CD4-positive, alpha-beta T cell treated with Interleukin-6 for 4 hours (primary cell): ENCODE data around the gene VMO1.
A peak's percentile ranks its signal among the peaks of the same experiment; 100 is the strongest.

ENCODE experiments used
- DNase-seq: peaks from one replicate; pipeline ENCODE4 v3.0.0-alpha.2; 2020; ENCODE audit warnings: mixed read lengths

Gene VMO1

DNA sequence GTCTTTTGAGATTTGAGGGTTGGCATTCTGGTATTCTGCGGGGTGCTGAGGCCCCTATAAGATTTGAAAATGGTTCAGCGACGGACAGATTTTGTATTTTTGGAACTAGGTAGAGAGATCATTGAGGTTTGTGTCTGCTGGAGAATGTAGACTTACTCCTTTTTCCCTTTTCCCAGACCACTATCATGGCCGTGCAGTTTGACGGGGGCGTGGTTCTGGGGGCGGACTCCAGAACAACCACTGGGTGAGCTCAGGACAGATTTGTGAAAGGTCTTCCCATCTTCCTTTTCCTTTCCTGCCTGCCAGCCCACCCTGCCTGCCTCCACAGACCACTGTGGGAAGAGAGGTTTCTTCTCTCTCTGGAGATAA is 10.4 kb upstream of the VMO1 start:
- no peak for DNase-seq

DNA sequence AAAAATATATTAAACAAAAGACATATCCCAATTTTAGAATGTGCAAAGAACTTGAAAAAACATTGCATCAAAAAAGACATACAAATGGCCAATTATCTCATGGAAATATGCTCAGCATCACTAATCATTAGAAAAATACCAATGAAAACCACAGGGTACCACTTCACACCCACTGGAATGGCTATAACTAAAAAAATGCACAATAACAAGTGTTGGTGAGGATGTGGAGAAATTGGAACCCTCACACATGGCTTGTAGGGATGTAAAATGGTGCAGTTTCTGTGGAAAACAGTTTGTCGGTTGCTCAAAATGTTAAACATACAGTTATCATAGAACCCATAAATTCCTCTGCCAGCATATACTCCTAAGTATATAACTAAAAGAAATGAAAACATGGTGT is 9.0 kb upstream of the VMO1 start:
- DNase-seq: no peak

DNA sequence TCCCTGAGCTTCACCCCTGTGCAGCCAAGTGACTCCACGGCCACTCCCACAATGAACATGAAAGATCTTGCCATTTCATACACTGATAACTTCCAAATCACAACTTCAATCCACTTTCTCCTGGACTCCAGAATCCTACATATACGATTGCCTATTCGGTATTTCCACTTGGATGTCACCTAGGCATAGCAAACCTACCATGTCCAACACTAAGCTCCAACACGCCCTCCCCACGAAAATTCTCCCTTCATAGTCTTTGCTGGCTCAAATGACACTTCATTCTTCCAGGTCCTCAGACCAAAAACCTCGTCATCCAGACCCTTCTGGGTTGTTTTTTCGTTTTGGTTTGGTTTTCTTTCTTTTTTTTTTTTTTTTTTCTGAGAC is 4.5 kb upstream of the VMO1 start:
- DNase-seq: no peak

DNA sequence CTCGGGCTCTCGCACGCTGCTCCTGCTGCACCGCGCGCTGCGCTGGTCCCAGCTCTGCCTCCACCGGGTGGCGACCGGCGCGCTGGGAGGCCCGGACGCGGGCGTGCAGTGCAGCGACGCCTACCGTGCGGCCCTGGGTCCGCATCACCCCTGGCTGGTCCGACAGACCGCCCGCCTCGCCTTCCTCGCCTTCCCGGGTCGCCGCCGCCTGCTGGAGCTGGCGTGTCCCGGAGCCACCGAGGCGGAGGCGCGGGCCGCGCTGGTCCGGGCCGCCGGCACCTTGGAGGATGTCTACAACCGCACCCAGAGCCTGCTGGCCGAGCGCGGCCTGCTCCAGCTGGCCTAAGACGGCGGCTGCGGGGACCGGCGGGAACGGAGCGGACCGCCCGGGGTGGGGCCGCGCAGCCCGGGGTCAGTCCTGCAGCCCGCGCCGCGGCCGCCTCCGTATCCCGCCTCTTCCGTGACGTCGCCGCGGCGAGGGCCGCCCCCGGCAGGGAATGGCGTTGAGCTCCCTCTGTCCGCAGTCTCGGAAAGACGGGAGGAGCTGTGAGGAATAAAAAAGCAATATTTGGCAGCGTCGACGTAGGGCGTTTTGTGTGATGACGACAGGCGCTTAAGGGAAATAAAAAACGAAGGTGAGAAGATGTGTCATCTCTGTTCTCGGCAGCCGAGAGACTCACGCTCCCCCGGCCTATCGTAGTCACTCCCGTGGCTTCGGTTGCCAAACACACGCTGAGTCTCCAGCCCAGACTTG is 4.0 kb upstream of the VMO1 start:
- DNase-seq: peak; percentile 87

DNA sequence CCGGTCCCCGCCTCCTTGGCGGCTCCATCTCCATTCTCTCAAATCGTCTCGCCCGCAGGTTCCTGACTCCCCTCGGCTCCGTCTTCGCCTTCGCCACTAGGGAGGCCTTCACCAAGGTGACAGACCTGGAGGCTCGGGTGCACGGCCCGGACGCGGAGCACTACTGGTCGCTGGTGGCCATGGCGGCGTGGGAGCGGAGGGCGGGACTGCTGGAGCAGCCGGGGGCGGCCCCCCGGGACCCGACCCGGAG is 3.5 kb upstream of the VMO1 start:
- DNase-seq: no peak

DNA sequence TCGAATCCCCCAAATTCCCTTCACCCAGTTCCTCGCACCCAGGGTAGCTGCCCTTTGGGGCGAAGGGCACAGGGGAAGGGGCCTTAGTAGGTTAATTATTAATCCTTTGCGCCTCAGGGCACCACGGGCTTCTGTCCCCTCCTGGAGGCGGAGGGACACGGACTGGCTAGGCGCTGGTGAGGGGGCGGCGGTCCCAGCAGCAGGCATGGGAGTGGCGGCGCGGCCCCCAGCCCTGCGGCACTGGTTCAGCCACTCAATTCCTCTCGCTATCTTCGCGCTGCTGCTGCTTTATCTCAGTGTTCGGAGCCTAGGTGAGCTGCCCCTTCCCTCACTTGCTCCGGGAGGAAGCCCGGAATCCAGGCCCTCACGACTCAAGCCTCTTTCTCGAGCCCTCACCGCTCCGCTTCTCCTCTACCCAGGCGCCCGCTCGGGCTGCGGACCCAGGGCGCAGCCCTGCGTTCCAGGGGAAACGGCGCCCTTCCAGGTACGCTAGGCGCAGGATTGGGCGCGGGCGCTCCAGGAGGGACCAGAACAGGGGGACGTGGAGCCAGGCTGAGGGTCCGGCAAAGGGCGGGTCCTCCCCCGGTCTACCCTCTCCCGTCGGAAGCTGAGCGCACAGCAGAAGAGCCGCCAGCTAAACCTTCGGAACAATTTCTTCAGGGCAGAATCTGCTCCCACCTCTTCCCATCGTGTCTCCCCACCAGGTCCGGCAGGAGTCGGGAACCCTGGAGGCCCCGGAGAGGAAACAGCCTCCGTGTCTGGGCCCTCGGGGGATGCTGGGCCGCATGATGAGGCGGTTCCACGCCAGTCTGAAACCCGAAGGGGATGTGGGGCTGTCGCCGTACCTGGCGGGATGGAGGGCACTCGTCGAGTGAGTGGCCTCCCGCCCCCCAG is 2.9 kb upstream of the VMO1 start, which contains the start of gene GLTPD2:
GLTPD2 (plus strand) TSS at position 158 of the 894 bp plus-strand sequence; CDS start at position 206, 48 bp downstream.
- DNase-seq: no peak

DNA sequence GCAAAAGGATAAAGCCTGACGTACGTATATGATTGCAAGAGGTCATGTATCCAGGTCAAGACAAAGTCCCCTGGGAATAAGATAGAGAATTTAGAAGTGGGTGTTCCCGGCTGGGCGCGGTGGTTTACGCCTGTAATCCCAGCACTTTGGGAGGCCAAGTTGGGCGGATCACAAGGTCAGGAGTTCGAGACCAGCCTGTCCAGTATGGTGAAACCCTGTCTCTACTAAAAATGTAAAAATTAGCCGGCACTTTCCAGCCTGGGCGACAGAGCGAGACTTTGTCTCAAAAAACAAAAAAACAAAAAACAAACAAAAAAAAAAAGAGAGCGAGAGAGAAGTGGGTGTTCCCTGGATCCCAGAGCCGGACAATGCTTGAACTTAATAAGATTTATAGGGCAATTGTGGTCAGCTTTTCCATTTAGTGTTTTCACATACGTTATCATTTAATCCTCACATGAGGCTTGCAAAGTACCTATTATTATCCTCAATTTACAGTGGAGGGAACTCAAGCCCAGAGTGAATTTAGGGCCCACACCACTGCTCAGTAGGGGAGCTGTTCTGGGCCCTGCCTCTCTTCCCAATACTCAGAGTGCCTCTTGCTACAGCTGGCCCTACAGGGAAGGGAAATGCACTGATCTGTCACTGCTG is 2.1 kb upstream of the VMO1 start:
- DNase-seq: no peak

DNA sequence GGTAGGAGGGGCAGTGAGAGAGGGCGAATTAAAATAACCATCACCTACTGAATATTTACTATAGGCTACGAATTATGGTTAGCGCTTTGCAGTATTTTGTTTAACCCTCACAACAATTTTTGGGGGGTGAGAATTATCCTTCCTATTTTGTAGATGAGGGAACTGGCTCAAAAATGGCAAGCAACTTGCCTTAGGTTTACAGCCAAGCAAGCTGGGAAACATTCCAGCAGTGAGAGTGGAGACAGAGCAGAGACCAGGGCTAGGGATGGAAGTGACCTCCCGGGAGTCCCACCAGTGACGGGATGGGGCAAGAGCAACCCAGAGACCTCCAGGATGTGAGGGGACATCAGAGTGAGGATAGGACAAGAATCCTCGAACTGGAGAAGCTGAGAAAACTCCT is 352 bp upstream of the VMO1 start:
- DNase-seq: no peak

DNA sequence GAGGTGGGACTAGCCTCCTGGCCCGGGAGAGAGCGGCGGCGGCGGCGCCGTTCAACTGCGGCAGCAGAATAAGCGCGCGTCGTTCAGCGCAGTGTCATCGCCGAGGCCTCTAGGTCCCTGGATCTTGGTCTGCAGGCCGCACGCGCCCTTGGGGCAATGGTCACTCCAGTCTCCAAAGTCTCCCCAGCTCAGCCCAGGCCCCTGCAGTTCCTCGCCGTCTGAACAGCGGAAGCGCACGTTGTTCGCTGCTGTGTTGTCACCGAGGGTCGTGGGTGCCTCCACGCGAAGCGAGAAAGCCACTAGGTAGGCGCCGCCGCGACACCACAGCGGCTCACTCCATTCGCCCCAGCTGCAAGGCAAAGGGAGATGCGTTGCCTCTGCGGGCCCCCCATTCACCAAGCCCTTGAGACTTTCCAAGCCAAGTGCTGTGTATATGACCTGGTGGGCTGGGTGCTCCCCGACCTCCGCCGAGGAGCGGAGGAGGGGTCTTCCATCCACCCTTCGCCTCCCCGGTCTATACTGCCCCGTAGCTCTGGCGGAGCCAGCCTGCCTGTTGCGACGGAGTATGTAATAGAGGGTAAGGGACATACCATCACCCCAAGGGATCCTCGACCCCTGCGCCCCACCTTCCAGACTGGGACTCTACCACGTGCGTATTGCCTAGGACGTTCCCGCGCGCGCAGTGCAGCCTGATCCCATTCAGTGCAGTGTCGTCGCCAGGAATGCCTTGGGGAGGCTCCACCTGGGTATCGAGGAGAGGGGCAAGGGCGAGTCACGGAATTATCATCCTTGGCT is 656 bp downstream of the VMO1 start:
- DNase-seq: peak; percentile 13

DNA sequence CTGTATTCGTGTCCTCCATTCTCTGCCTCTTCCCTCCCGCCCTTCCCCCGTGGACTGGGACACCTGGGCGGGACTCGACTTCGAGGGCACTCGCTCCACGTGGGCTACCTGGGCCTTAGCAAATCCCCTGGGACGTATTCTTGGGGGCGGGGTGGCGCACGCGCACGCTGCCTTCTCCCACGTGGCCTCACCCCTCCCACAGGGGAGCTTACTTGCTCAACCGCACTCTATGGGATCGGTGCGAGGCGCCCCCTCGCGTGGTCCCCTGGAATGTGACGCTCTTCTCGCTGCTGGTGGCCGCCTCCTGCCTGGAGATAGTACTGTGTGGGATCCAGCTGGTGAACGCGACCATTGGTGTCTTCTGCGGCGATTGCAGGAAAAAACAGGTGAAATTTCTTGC is 3.5 kb downstream of the VMO1 start:
- peak; percentile 33 for DNase-seq

DNA sequence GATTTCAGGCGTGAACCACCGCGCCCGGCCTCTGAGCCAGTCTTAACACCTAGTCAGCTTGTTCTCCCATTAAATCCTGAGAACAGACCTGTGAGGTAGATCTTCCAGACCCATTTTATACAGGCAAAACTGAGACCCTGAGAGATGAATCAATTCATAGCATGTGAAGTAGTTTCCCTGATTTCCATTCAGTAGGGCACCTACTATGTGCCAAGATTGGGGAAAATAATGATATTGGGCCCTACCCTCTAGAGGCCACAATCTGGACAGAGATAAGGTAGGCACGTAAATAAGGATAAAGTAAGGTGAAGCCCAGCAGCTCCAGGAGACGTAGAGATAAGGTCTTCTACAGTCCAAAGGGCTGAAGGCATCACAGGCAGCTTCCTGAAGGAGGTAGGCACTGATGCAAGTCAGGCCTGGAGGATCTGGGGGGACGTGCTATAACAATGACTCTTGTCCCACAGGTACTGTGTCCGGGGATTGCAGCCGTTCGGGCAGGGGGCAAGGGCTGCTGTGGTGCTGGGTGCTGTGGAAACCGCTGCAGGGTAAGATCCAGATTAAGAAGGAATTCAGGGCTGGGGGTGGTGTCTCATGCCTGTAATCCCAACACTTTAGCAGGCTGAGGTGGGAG is 5.7 kb downstream of the VMO1 start:
- no peak for DNase-seq

DNA sequence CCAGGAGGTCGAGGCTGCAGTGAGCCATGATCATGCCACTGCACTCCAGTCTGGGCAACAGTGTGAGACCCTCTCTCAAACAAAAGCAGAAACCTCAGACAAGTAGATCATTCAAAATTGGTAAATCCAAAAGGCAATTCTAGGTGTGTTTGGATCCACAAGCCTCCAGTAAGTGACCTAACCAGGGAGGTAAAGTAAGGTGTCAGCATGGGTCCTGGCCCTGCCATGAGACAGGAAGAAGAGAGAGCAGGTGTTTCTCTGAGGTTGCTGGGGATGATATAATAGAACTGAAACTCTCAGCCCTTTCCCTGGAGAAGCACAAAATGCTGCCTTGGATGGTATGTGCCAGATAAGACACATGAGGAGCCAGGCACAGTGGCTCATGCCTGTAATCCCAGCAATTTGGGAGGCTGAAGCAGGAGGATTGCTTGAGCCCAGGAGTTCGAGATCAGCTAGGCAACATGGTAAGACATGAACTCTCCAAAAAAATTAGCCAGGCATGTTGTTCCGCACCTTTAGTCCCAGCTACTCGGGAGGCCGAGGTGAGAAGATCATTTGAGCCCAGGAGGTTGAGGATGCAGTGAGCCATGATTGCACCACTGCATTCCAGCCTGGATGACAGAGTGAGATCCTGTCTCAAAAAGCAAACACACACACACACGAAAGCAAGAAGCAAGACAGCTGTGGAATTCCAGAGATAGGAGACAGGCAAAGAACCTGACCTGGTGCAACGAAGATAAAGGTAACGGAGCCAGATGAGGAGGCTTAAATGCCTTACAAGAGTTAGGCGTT is 8.0 kb downstream of the VMO1 start:
- no peak for DNase-seq

DNA sequence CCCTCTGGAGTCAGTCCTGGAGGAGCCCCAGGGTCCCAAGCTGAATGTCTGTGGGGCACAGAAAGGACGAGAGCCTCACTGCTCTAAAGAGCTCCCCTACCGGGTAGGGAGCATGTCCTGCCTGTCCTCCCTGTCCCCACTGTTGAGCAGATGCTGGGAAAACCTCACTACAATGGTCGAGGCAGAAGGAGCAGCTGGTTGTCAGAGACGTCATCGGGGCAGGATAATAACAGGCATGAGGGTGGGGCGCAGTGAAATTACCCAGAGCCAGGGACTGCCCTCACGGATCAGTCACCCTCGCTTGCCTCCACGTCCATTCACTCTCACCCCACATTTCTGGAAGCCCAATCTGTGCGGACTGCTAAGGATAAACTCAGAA is 13.9 kb downstream of the VMO1 start:
- DNase-seq: no peak

DNA sequence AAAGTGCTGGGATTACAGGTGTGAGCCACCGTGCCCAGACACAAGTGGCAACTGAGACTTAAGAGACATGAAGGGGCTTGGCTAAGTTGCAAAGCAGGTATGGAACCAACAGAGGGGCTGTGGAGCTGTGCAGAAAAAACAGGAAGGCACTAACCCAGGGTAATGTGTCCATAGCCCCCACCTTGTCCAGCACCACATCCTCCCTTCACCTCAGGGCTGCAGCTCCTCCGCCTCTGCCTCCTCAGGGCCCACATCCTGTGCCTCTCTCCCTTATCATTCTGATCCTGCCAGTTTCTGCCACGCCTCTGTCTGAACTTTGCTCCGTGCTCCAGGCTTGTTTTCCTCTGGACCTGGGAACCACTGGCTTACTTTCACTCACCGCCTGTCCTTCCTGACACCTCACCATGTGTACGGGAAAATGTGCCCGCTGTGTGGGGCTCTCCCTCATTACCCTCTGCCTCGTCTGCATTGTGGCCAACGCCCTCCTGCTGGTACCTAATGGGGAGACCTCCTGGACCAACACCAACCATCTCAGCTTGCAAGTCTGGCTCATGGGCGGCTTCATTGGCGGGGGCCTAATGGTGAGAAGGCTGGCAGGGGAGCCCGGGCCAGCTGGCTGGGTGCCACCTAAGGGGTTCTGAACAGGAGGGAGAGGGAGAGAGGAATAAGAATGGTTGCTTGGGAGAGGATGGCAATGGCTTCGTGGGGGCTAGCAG is 14.5 kb downstream of the VMO1 start, which contains the start of gene TM4SF5:
TM4SF5 (plus strand) TSS at position 368 of the 716 bp plus-strand sequence; CDS start at position 405, 37 bp downstream.
- no peak for DNase-seq

DNA sequence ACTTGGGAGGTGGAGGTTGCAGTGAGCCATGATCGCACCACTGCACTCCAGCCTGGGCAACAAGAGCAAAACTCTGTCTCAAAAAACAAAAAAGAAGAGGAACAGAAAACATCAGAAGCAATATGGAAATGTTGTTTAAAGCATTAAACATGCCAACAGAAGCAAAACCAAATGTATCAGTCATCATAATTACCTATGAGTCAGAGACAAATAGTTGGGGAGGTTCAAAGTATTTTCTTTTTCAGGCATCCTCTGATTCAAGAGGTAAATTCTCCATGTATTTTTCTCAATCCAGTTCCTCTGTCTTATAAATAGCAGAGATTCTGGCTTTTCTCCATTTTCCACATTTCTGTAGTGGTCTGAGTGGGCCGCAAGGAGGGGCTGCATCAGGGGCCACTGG is 16.5 kb downstream of the VMO1 start:
- DNase-seq: no peak

DNA sequence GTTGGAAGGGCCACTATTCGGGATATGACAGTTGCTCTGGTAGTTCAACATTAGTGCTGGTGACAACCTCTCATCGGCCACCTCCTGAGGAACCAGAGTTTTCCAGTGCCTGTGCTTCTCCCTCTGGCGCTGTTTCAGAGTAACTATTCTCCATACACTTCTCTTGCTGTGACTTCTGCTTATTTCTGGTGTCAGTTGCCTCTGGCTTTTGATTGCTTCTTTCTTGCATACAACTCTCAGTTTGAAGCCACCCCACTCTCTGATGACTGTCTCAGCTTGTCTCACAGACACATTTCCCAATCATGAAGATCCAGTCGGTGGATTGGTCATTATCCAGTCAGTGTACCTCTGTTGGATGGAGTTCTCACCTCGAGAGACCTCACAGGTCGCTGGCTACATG is 17.9 kb downstream of the VMO1 start:
- DNase-seq: no peak

DNA sequence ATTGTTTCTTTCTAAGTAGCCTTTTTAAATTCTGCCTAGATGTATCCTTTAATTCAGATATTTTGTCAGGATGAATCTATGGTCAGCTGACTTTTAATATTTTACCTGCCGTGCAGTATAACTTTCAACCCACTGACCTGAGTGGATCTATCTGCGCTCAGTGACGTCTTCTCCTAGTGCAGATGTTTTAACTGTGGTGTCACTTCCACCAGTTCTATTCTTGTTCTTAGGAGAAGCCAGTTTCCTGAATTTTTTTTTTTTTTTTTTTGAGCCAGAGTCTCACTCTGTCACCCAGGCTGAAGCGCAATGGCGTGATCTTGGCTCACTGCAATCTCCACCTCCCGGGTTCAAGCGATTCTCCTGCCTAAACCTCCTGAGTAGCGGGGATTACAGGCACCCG is 19.4 kb downstream of the VMO1 start:
- no peak for DNase-seq

DNA sequence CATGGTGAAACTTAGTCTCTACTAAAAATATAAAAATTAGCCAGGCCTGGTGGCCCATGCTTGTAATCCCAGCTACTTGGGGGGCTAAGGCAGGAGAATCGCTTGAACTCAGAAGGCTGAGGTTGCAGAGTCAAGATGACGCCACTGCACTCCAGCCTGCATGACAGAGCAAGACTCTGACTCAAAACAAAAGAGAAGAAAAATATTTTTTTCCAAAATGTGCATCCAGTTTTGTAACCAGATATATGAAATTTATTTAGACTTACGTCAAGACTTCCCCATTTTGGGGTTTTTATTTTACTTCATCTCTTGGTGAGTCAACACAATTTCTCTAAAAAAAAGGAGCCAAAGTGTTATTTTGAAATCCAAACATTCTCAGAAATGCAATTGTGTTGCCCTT is 20.0 kb downstream of the VMO1 start:
- DNase-seq: no peak

DNA sequence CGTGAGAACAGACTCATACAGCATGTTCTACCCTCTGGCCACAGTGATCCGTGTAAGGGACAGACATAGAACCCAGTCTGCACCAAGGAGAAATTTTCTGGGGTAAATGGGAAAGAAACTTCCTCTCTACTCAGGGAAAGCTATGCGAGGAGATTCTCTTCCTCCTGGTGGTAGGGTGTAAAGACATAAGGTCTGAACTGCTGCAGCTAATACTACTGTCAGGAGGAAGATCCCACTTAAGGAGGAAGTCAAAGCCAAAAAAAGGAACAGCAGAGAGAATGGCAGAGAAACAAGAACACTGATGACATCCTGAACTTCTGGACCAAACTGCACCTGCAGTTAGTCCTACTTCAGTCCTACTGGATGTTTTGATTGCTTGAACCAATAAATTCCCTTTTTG is 21.6 kb downstream of the VMO1 start:
- DNase-seq: no peak

DNA sequence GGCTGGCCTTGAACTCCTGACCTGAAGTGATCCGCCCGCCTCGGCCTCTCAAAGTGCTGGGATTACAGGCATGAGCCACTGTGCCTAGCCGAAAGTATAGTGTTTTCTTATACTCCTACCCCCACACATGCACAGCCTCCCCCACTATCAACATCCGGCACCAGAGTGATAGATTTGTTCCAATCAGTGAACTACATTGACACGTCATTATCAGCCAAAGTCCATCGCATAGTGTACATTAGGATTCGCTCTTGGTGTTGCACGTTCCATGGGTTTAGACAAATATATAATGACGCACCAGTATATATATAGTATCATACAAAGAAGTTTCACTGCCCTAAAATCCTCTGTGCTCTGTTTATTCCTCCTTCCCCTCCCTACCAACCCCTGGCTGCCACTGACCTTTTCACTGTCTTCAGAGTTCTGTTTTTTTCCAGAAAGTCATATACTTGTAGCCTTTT is 26.4 kb downstream of the VMO1 start:
- no peak for DNase-seq

DNA sequence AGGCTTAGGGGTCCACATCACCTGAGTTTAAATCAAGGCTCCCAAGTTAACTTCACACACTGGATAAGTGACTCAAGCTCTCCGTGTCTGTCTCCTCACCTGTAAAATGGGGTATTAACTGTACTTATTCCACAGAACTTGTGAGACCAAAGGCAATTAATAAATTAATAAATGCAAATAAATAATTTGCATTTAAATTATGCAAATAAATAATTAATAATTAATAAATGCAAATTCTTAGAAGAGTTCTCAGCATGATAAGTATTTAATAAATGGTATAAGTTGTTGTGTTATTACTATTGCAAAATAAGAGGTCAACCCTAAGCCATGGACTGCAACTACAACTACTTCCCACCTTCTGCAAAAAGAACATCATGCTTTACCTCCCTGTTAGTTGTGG is 32.8 kb downstream of the VMO1 start:
- DNase-seq: no peak
